ENCODE data around the gene TAB3.
"Not testable (repeated sequence)": the region's sequence is repeated elsewhere in the genome, so short reads cannot be mapped to it uniquely, and the experiment has no call there.

The TAB3 gene

GRCh38 chrX:30812326-30812725 is 76.7 kb downstream of the TAB3 start:
- no peak for DNase-seq (ENCODE audit: low spot score)

DNA sequence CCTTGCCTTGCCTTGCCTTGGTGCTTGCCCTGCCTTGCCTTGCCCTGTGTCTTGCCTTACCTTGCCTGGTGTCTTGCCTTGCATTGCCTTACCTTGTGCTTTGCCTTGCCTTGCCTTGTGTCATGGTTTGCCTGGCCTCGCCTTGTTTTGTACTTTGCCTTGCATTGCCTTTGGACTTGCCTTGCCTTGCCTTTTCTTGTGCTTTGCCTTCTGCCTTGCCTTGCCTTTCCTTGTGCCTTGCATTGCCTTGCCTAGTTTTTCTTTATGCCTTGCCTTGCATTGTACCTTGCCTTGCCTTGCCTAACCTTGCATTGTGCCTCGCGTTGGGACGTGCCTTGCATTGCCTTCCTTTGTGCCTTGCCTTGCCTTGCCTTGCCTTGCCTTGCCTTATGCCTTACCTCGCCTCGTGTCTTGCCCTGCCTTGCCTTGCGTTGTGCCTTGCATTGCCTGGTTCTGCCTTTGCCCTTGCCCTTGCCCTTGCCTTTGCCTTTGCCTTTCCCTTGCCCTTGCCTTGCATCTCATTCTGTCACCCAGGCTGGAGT is 82.8 kb downstream of the TAB3 start:
- no peak for DNase-seq (ENCODE audit: low spot score)

DNA sequence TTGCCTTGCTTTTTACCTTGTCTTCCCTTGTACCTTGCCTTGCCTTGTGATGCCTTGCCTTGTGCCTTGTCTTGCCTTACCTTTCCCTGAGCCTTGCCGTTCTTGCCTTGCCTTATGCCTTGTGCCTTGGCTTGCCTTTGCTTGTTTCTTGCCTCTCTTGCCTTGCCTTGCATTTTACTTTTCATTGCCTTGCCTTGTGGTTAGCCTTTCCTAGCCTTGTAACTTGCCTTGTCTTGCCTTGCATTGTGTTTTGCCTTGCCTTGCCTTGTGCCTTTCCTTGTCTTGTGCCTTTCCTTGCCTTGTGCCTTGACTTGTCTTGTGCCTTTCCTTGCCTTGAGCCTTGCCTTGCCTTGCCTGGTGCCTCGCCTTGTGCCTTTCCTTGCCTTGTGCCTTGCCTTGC is 84.6 kb downstream of the TAB3 start:
- DNase-seq (ENCODE audit: low spot score) = no peak

DNA sequence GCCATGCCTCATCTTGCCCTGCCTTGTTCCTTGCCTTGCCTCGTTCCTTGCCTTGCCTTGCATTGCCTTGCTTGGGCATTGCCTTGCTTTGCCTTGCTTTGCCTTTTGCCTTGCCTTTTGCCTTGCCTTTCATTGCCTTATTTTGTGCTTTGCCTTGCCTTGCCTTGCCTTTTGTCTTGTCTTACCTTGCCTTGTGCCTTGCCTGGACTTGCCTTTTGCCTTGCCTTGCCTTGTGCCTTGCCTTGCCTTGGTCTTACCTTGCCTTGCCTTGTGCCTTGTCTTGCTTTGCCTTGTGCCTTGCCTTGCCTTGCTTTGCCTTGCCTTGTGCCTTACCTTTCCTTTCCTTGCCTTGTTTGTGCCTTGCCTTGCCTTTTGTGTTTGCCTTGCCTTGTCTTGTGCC is 88.2 kb downstream of the TAB3 start:
- DNase-seq (ENCODE audit: low spot score) = no peak

DNA sequence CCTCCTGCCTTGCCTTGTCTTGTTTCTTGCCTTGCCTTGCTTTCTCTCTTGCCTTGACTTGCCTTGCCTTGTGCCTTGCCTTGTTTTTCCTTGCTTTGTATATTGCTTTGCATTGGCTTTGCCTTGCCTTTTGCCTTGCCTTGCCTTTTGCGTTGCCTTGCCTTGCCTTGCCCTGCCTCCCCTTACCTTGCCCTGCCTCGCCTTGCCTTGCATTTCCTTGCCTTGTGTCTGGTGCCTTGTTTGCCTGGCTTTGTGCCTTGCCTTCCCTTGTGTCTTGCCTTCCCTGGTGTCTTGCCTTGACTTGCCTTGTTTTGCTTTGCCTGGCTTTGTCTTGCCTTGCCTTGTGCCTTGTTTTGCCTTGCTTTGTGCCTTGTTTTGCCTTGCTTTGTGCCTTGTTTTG is 89.7 kb downstream of the TAB3 start:
- DNase-seq (ENCODE audit: low spot score) = no peak

GRCh38 chrX:30798810-30799209 is 90.2 kb downstream of the TAB3 start:
- no peak for DNase-seq (ENCODE audit: low spot score)

DNA sequence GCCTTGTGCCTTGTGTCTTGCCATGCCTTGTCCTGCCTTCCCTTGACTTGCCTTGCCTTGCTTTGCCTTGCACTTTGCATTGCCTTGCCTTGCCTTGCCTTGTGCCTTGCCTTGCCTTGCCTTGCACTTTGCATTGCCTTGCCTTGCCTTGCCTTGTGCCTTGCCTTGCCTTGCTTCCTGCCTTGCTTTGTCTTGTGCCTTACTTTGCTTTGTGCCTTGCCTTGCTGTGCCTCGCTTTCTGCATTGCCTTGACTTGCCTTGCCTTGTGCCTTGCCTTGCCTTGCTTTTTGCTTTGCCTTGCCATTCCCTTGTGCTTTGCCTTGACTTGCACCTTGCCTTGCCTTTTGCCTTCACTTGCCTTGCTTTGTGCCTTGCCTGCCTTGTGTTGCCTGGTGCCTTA is 91.8 kb downstream of the TAB3 start:
- not testable (repeated sequence) for DNase-seq (ENCODE audit: low spot score)

DNA sequence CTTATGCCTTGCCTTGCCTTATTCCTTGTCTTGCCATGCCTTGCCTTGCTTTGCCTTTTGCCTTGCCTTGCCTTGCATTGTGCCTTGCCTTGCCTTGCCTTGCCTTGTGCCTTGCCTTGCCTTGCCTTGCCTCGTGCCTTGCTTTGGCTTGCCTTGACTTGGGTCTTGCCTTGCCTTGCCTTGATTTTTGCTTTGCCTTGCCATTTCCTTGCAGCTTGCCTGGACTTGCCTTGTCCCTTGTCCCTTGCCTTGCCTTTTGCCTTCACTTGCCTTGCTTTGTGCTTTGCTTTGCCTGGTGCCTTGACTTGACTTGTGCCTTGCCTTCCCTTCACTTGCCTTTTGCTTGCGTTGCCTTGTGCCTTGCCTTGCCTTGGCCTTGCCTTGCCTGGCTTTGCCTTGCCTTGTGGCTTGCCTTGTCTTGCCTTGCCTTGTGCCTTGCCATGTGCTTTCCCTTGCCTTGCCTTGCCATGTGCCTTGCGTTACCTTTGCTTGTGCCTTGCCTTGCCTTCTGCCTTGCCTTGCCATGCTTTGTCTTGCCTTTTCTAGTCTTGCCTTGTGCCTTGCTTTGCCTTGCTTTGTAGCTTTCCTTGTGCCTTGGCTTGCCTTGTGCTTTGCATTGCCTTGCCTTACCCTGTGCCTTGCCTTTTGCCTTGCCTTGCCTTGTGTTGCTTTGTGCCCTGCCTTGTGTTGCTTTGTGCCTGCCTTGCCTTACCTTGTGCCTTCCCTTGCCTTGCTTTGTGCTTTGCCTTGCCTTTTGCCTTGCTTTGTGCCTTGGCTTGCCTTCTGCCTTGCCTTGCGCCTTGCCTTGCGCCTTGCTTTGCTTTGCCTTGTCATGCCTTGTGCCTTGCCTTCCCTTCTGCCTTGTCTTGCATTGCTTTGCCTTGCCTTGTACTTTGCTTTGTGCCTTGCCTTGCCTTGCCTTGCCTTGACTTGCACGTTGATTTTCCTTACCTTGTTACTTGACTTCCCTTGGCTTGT is 92.8 kb downstream of the TAB3 start:
- no peak for DNase-seq (ENCODE audit: low spot score)

DNA sequence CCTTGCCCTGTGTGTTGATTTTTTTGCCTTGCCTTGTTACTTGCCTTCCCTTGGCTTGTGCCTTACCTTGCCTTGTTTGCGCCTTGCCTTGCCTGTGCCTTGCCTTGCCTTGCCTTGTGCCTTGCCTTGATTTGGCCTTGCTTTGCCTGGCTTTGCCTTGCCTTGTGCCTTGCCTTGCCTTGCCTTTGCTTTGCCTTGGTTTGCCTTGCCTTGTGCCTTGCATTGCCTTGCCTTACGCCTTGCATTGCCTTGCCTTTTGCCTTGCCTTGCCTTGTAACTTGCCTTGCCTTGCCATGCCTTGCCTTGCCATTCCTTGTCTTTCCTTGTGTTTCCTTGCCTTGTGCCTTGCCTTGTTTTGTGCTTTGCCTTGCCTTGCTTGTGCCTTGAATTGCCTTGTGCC is 94.6 kb downstream of the TAB3 start:
- DNase-seq (ENCODE audit: low spot score) = no peak

- DNase-seq (ENCODE audit: low spot score) = no peak
These were observed 95.3 kb downstream of the TAB3 start for GRCh38 chrX:30793767-30794103.

GRCh38 chrX:30793075-30793766 is 95.8 kb downstream of the TAB3 start:
- no peak for DNase-seq (ENCODE audit: low spot score)

DNA sequence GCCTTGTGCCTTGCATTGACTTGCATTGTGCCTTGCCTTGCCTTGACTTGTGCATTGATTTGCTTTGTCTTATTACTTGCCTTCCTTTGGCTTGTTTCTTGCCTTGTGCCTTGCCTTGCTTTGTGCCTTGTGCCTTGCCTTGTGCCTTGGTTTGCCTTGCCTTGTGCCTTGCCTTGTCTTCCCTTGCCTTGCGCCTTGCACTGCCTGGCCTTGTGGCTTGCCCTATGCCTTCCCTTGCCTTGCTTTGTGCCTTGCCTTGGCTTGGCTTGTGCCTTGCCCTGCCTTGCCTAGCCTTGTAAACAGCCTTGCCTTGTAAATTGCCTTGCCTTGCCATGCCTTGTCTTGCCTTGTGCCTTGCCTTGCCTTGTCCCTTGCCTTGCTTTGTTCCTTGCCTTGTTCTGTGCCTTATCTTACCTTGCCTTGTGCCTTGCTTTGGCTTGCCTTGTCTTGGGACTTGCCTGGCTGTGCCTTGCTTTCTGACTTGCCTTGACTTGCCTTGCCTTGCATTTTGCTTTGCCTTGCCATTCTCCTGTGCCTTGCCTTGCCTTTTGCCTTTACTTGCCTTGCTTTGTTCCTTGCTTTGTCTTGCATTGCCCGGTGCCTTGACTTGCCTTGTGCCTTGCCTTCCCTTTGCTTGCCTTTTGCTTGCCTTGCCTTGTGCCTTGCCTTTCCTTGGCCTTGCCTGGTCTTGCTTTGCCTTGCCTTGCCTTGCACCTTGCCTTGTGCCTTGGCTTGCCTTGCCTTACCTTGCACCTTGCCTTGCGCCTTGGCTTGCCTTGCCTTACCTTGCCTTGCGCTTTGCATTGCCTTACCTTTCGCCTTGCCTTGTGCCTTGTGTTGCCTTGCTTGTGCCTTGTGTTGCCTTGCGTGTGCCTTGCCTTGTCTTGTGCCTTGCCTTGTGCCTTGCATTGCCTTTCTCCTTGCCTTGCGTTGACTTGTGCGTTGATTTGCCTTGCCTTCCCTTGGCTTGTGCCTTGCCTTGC is 97.5 kb downstream of the TAB3 start:
- DNase-seq (ENCODE audit: low spot score) = no peak

- no peak for DNase-seq (ENCODE audit: low spot score)
These were observed 102.0 kb downstream of the TAB3 start for GRCh38 chrX:30787012-30787411.

- no peak for DNase-seq (ENCODE audit: low spot score)
These were observed 102.7 kb downstream of the TAB3 start for GRCh38 chrX:30786374-30786773.

DNA sequence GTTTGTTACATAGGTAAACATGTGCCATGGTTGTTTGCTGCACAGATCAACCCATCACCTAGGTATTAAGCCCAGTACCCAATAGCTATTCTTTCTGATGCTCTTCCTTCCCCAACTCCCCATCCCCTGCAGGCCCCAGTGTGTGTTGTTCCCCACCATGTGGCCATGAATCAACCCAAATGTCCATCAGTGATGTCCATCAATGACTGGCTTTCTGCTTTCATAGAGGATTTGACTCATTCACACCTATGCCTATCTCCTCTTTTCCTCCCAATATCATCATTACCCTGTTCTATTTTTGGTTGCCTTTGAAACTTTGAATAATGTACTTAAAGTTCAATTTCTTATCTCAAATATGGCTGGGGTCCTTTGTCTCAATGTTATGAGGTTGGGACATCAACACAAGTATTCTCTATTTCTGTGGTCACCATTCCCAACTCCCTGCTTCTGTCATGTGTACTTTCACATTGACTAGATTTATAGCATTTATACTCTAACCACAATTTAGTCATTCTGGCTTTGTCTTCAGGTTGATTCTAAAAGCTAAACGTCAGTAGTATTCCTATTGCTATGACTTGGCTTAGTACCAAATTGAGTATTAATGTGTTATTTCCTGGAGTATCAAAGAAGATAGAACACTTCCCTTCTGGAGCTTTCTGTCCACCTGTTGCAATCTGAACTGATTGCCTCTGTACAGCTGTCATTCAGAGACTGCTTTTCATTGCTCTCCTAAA is 107.2 kb downstream of the TAB3 start:
- no peak for DNase-seq (ENCODE audit: low spot score)

DNA sequence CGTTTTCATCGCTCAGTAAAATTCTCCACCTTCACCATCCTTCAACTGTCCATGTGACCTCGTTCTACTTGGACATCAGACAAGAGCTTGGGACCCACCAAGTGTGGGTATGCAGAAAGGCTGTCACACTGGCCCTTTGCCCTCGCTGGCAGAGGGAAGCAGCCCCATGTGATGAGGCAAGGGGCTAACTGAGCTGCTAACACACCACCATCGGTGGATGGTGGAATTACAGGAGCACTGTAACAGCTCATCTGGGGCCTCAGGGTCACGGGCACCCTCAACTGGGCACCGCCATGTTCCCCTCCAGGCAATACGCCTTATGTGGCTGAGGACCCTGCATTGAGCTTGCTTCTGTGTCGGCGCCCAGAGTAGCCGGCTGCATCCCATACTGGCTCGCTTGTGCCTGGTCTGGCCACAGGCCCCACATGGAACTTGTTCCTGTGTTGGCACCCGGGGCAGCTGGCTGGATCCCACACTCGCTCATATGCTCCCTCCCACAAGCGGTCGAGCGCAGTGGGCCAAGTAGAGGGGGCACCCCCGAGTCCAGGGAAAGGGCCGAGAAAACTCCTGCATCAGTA is 109.5 kb downstream of the TAB3 start:
- no peak for DNase-seq (ENCODE audit: low spot score)

DNA sequence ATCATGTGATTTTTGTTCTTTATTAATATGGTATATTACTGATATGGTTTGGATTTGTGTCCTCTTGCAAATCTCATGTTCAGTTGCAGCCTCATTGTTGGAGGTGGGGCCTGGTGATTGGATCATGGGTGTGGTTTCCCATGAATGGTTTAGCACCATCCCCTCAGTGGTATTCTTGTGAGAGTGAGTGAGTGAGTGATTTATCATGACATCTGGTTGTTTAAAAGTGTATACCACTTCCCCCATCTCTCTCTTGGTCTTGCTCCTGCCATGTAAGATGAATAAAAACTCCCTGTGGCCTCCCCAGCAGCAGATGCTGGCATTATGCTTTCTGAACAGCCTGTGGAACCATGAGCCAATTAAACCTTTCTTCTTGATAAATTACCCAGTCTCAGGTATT is 111.5 kb downstream of the TAB3 start:
- no peak for DNase-seq (ENCODE audit: low spot score)

Data from hematopoietic multipotent progenitor cell treated with erythropoietin and hydrocortisone succinate and interleukin-3 and kit ligand, for 15 days (in vitro differentiated cells).